ENCODE results near the gene ACSS1. TPM values are rescaled to one million over a fixed set of nuclear protein-coding genes. Genes with fewer than 3 reads are reported as not detected.

The ACSS1 gene
- total RNA-seq, 1 donor from 2014 or later, result 0.27 TPM

- H3K27me3 ChIP-seq (ENCODE audit: insufficient read depth, low read length), result peaks cover 15% of the 10 kb centered on the region
- no peaks in the 10 kb centered on the region for H3K36me3 ChIP-seq (ENCODE audit: insufficient read depth, low read length)
- Mint-ChIP-seq H3K27me3 (ENCODE audit: low read depth, unreplicated experiment) (peaks cover 36% of the 10 kb centered on the region), H3K4me3 (ENCODE audit: unreplicated experiment) (no peak overlapping the region), H3K27ac (ENCODE audit: unreplicated experiment) (no peak overlapping the region), H3K9me3 (ENCODE audit: unreplicated experiment) (peaks cover 3% of the 10 kb centered on the region), H3K36me3 (ENCODE audit: low read depth, unreplicated experiment) (peaks cover 2% of the 10 kb centered on the region), H3K4me1 (ENCODE audit: low read depth, unreplicated experiment) (peaks cover 9% of the 10 kb centered on the region)
- H3K9me3 ChIP-seq (ENCODE audit: insufficient read depth, low read depth, low read length), result no peaks in the 10 kb centered on the region
- H3K9ac ChIP-seq (ENCODE audit: low read length), result no peak overlapping the region
- H3K4me2 ChIP-seq (ENCODE audit: low read length), result no peak overlapping the region
- peaks cover 2% of the 10 kb centered on the region for H4K20me1 ChIP-seq (ENCODE audit: insufficient read depth, low read length)
- no peak for FAIRE-seq
- H3K4me3 ChIP-seq (ENCODE audit: insufficient read depth, low read depth, low read length), result no peak overlapping the region
- H3K4me1 ChIP-seq (ENCODE audit: insufficient read depth, low read length), result peaks cover 11% of the 10 kb centered on the region
- no peak overlapping the region for H2AFZ ChIP-seq (ENCODE audit: low read depth, low read length)
- peaks cover 8% of the 10 kb centered on the region for H3K79me2 ChIP-seq (ENCODE audit: insufficient read depth, low read length)
- no peak overlapping the region for H3K27ac ChIP-seq (ENCODE audit: low read depth, low read length)
- DNase-seq (ENCODE audit: low read depth), result no peak
- no peak for TF ChIP-seq EZH2 (IDR thresholded peaks at IDR 0.05; ENCODE audit: insufficient read depth, low read length)
- no peak for TF ChIP-seq CTCF (IDR thresholded peaks at IDR 0.05; ENCODE audit: insufficient read depth, low read depth, low read length)
These were observed 61.2 kb downstream of the ACSS1 start for GRCh38 chr20:24996449-24997377.

- peaks cover 3% of the 10 kb centered on the region for H3K9me3 Mint-ChIP-seq (ENCODE audit: unreplicated experiment)
- H3K4me1 Mint-ChIP-seq (ENCODE audit: low read depth, unreplicated experiment), result peaks cover 15% of the 10 kb centered on the region
- Histone ChIP-seq H3K27ac (ENCODE audit: low read depth, low read length) (no peak overlapping the region), H2AFZ (ENCODE audit: low read depth, low read length) (no peak overlapping the region), H3K36me3 (ENCODE audit: insufficient read depth, low read length) (no peaks in the 10 kb centered on the region), H3K9me3 (ENCODE audit: insufficient read depth, low read depth, low read length) (no peaks in the 10 kb centered on the region), H3K9ac (ENCODE audit: low read length) (no peak overlapping the region), H3K27me3 (ENCODE audit: insufficient read depth, low read length) (peaks cover 15% of the 10 kb centered on the region), H3K4me3 (ENCODE audit: insufficient read depth, low read depth, low read length) (no peak overlapping the region), H3K79me2 (ENCODE audit: insufficient read depth, low read length) (peaks cover 16% of the 10 kb centered on the region), H3K4me1 (ENCODE audit: insufficient read depth, low read length) (peaks cover 14% of the 10 kb centered on the region), H4K20me1 (ENCODE audit: insufficient read depth, low read length) (peaks cover 9% of the 10 kb centered on the region), H3K4me2 (ENCODE audit: low read length) (no peak overlapping the region)
- FAIRE-seq (no peak), DNase-seq (ENCODE audit: low read depth) (no peak)
- no peak overlapping the region for H3K27ac Mint-ChIP-seq (ENCODE audit: unreplicated experiment)
- peaks cover 2% of the 10 kb centered on the region for H3K36me3 Mint-ChIP-seq (ENCODE audit: low read depth, unreplicated experiment)
- H3K27me3 Mint-ChIP-seq (ENCODE audit: low read depth, unreplicated experiment), result peaks cover 36% of the 10 kb centered on the region
- no peak for TF ChIP-seq EZH2 (IDR thresholded peaks at IDR 0.05; ENCODE audit: insufficient read depth, low read length)
- no peak for TF ChIP-seq CTCF (IDR thresholded peaks at IDR 0.05; ENCODE audit: insufficient read depth, low read depth, low read length)
- no peak overlapping the region for H3K4me3 Mint-ChIP-seq (ENCODE audit: unreplicated experiment)
These were observed 62.0 kb downstream of the ACSS1 start for GRCh38 chr20:24995741-24996448.

All from astrocyte (in vitro differentiated cells and primary cell).